ENCODE data around the gene RANBP1.
"Not testable (repeated sequence)": the region's sequence is repeated elsewhere in the genome, so short reads cannot be mapped to it uniquely, and the experiment has no call there.

RANBP1 gene

DNA sequence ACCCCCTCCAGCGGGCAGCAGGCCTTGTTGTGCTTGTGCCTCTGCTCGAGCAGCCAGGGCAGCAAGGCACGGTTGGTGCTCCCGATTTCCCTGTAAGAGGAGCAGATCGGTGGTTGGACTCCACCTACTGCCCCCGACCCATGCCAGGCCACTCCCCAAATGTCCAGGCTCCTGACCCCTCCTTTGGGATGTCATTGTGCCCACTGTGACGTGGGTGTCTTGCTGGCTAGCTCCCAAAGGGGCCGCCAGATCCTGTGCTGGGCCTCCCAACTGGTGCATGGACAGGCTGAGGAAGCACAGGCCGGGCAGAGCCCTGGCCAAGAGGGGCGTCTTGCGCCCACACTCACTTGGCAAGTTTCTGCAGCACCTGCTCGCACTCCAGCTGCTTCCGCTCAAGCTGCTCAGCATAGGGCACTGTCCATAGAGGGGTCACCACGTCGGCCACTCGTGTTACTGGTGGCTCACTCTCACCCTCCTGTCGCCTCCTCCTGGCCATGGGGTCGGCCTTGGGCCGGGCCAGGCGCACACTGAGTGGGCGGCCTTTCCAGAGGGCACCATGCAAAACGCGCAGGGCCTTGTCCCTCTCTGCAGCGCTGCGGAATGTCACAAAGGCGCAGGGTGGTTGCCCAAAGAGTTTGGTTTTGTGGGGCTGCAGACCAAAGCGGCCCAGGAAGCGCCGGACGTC, at the start of gene RANBP1:
Gene RANBP1 (plus strand): TSS at position 414 of the 685 bp plus-strand sequence. CDS start 81 bp downstream, at position 495.
- DNase-seq = no peak

DNA sequence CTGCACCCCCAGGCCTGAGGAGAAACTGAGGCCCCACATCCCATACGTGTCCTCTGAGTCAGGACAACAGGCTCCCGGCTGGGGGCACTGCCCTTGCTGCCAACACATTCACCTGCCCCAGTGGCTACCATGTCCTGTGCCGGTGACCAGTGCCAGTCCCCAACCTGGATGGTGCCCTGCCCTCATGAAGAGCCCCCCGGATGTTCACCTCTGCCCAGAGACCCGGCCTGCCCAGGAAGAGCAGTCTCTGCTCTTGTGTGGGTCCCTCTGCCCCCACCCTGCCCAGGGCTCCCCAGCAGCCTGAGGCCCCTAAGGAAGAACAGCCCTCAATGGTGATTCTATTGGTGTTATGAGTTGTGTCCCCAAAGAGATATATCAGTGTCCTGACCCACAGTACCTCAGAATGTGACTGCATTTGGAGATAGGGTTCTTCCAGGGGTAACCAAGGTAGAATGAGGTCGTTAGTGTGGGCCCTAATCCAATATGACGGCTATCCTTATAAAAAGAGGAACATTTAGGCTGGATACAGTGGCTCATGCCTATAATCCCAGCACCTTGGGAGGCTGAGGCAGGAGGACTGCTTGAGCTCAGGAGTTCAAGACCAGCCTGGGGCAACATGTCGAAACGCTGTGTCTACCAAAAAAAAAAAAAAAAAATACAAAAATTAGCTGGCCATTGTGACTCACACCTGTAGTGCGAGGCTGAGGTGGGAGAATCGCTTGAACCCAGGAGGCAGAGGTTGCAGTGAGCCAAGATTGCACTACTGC, 49.1 kb upstream of the RANBP1 start:
- no peak for DNase-seq

DNA sequence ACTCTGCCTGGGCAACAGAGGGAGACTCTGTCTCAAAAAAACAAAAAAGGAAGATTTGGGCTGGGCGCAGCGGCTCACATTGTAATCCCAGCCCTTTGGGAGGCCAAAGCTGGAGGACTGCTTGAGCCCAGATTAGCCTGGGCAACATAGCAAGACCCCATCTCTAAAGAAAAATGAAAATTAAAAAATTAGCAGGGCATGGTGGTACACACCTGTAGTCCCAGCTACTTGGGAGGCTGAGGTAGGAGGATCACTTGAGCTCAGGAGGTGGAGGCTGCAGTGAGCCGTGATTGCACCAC, 48.6 kb upstream of the RANBP1 start:
- not testable (repeated sequence) for DNase-seq

DNA sequence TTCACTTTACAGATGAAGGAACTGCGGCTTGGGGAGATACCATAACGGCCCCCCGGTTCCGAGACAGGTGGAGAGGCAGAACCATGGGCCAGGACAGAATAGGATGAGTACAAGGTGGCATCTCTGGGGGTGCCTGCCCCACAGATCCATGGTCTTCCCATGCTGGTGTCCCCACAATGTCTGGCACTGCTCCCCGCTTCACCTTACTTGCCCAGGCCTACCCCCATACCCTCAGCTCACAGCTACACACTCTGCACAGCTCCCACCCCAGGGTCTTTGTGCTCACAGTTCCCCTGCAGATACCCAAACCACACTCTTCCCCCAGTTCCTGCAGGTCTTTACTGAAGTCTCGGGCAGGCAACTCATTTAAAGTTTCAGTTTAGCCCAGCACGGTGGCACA, 47.3 kb upstream of the RANBP1 start:
- DNase-seq = no peak

DNA sequence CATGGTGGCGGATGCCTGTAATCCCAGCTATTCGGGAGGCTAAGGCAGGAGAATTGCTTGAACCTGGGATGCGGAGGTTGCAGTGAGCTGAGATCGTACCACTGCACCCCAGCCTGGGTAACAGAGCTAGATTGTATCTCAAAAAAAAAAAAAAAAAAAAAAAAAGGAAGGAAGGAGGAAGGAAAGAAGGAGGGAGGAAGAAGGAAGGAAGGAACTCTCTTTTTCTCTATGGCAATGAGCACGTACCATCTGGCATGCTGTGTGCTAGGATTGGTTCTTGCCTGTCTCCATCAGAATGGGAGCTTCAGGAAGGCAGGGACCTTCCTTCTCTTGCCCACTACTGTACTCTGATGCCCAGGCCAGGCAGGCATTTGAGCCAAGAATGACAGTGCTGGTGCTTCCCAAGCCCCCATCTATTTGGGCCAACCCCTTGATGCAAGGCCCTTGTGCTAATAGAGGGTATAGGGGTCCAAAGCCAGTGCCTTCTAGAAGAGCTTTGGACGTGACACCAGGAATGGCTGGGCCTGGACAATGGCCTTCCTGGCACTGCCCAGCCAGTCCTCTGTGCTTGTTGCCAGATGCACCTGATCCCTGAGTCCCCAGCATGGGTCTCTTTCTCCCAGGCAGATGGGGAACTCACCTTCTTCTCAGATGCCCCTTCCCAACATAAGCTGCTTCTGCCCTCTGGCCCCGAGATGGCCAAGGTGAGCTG, 46.4 kb upstream of the RANBP1 start:
- no peak for DNase-seq

DNA sequence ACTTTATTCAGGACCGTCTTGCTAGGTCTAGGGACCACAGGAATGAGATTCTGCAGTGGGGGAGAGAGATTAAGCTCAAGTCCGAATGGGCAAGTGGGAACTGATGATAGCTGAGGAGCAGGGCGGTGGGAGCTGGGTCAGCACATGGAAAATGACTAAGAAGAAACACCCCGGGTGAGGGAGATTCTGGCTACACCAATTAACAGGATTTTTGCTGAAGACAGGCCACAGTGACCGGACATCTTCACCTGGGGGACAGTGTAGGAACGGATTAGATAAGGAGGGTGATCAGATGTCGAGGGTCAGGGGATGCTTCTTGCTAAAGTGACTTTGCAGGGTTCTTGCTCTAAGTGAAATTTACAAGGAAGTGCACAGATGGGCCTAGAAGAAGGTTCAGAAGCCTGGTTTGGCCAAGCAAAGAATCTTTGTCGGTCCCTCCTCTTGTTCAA, 44.4 kb upstream of the RANBP1 start:
- no peak for DNase-seq

DNA sequence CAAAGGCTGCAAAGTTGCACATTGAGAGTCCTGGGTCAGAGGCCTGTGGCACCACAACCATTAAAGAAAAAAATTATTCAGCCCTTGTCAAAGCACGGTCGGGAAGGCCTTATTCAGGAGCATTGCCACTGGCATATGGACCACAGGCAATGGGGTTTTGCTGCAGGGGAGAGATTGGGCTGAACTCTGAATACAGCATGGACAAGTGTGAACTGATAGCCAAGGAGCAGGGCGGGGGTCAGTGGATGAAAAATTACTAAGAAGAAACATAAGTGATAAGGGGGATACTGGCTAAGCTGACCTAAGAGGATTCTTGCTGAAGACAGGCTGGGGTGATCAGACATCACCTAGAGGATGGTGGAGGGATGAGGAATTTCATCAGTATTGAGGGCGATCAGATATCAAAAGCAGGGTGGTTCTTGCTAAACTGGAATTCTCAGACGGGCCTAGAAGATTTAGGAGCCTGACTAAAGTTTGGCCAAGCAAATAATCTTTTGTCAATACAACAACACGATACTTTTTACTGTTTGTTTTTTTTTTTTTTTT, 39.2 kb upstream of the RANBP1 start:
- DNase-seq = no peak

DNA sequence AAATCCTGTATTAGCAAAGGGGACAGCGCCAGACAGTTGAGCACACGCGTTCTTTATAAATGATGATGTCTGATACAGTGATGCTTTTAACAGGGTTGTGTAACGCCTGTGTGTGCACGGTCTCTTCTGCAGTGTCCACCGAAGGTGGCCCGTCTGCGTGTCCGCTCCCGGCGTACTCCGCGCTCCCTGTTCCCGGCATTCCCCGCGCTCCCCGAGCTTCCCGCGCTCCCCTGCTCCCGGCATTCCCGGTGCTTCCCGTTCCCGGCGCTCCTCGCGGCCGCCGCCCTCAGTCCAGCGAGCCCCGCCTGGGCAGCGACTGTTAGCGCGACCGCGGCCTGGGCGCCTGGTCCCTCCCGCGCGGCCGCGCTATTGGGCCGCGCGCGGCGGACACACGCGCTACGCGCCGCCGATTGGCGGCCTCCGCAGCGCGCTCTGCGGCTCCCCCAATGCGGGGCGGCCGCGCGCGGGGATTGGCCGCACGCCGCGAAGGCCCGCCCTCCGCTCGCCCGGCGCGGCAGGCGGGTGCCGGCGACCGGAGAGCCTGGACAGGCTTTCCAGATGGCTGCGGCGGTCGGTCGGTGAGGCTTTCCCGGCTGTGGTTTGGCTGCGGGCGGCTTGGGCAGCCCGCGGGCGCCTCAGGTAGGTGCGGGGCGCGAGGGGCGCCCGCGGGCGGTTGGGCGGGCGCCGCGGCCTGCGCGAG, 36.0 kb upstream of the RANBP1 start, which contains the start of gene DGCR8:
Gene DGCR8 (plus strand): TSS at position 497 of the 700 bp plus-strand sequence. CDS start 5,723 bp downstream, outside the sequence.
- peak; percentile 69 for DNase-seq

DNA sequence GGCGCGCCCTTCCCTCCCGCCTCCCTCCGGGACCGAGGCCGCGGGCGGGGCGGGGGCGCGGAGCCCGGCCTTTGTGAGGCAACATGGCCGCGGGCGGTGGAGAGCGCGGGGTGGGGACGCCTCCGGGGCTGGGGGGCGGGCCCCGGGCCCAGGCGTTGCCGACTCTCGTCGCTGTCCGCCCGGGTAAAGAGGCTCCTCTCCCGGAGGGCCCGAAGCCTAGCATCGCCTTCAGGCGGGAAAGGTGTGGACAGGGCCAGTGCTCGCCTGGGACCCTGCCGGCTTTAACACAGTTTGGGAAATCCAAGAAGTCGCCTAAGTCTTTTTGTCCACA, 35.5 kb upstream of the RANBP1 start:
- DNase-seq = no peak

DNA sequence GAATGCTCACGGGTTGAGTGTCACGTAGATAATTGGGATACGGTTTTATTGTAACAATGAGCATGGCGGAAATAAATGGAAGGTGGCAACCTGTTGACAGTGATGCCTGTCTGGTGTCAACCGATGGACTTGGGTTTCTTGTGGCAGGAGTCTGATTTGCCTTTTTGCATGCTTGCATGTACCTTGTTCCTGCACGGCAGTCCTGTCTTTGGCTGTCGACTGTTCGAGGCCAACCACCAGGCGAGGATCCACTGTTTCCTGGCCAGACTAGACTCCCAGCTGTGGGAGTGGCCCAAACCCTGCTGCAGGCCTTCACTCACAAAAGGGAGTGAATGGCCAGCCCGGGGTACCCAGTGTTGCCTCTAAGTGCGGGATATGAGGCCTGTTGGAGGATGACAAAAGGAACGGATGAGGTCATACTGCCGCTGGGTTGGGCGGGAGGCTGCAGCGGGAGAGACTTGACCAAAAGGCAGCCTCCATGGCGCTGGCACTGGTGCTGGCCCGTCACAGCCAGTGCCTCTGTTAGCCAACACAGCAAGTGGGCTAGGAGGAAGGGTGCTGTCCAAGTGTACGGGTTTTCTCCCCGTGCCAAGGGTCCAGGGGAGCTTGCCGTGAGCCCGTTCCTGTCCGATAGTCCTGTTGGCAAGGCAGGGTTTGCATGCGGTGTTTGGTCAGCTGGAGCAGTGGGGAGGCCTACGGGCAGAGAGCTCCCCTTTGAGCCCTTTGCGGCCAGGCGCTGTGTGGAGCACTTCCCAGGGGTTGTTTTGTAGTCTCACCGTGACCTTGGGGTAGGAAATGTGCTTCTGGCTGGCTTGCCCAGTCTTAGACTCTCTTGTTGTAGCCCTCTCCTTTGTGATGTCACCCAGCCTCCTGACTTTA, 34.9 kb upstream of the RANBP1 start:
- no peak for DNase-seq

DNA sequence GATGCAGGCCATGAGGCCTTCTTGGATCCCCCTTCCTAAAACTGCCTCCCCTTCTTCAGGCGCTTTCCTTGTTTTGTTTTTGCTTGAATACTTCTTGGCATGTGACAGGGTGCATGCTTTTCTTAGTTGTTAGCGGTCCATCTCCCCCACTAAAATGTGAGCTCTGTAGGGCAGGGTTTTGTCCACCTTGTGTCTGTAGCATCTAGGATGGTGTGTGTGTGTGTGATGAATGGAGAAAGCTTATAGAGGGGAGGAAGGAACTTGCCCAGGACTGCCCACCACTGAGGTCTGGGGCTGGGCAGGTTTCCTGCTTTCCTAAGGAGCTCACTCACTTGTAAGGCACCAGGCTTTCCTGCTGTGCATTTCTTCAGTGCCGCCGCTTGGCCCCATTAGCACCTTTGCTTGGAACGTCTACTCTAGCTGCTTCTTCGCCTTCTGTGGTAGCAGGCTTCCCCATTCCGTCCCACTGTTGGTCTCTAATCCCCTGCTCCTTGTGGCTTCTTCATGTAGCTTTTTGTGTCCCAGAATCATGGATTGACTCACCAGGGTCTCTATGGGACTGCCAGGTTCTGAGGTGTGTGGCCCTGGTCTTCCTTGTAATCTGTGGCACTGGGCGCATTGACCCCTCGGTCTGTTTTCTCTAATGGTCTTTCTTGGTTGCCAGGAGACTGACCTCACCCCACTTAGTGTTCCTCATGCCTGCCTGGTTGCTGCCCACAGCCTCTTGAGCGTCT, 32.6 kb upstream of the RANBP1 start:
- DNase-seq = no peak

DNA sequence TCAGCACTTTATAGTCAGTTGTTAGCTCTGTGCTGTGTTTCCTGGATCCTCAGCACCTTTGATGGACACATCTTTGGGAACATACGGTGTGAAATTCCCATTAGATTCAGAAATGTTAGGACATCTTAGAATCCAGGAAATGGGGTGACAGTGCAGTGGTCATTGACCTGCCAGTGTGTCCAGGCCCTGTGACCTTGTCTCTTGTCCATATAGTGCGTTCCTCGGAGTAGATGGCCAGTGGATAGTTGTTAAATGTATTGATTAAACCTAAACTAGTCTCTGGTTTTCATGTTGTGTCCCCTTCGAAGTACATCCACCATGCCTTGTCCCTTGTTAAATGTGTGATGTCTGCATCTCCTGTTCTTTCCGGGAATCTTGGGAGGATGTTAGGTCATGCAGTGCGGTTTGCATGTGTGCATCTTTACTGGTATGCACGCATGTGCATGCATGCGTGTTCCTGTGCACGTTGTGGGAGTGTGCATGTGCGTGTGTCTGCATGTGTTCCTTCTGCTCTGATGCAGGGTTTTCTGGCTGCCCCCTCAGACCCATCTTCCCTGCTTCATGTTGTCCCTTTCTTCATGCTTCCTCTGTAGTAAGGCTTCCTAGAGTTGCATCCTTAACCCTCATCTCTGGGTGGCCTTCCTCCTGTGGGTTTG, 31.9 kb upstream of the RANBP1 start:
- DNase-seq = no peak

DNA sequence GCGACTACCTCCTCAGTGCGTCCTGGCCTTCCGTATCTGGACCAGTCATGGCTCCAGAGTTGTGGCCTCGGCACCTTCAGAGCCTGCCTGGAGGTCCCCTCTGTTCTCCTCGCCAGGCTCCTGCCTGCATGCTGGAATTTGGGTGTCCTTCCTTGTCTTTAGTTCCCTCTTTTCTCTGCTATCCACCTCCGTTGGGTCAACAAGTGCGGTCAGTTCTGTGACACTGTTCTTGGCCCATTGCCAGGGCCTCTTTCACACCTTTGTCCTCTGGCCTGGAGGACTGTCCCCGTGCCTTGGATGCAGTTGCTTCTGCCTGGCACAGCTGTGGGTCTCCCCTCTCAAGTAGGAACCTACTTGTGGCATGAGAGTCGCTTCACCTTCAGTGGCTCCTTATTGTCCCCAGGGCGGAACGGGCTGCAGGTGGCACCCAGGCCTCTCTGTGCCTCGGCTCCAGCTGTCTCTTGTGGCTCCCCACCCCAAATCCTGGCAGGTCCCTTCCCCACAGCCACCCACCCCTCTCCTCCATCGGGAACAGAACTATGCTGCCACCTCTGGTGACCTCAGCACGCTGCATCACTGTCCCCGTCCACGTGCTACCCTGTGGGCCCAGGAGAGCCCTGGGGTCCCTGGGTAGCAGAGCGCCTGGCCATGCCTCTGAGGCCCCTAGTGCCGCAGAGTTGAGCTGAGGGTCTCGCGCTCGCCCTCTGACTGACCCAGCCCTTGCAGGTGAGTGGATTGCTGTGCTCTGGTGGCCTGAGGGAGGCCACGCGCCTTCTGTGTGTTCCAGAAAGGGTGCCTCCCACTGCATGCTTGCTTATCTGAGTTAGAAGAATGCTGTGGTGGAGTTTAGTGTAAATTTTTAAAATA, 31.1 kb upstream of the RANBP1 start:
- no peak for DNase-seq

DNA sequence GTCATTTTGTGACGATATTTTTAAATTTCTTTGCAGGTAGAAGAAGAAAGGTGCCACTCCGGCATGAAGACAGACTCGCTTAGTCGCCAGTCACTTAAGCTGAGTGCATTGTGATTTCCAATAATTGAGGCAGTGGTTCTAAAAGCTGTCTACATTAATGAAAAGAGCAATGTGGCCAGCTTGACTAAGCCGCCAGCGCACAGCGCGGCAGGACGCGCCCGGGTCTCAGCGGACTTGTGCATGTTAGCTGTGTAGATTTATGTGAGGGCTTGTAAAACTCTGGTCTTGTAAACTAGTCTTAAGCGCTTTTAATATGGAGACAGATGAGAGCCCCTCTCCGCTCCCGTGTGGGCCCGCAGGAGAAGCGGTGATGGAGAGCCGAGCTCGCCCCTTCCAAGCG, 30.3 kb upstream of the RANBP1 start:
- DNase-seq = no peak

DNA sequence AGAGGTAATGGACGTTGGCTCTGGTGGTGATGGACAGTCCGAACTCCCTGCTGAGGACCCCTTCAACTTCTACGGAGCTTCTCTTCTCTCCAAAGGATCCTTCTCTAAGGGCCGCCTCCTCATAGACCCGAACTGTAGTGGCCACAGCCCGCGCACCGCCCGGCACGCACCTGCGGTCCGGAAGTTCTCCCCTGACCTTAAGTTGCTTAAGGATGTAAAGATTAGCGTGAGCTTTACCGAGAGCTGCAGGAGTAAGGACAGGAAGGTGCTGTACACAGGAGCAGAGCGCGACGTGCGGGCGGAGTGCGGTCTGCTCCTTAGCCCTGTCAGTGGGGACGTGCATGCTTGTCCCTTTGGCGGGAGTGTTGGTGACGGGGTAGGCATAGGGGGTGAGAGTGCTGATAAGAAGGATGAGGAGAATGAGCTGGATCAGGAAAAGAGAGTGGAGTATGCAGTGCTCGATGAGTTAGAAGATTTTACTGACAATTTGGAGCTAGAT, 29.8 kb upstream of the RANBP1 start:
- DNase-seq = no peak

DNA sequence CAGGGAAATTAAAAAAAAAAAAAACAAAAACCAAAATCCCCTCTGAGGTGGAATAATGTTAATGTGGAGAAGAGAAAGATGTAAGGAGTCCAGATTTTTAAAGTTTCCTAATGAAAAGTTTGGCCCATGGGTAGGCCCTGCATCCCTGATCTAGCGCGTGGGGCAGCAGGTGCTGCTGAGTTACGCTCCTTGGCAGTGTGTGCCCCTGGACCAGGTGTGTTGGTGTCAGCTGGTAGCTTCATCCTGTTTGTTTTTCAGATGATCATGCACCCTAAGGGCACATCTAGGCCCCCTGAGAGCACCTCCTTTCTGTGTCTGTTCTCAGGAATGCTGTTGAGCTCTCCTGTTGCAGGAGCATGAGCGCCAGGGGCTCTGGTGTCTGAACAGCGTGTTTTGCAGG, 29.1 kb upstream of the RANBP1 start:
- DNase-seq = no peak

DNA sequence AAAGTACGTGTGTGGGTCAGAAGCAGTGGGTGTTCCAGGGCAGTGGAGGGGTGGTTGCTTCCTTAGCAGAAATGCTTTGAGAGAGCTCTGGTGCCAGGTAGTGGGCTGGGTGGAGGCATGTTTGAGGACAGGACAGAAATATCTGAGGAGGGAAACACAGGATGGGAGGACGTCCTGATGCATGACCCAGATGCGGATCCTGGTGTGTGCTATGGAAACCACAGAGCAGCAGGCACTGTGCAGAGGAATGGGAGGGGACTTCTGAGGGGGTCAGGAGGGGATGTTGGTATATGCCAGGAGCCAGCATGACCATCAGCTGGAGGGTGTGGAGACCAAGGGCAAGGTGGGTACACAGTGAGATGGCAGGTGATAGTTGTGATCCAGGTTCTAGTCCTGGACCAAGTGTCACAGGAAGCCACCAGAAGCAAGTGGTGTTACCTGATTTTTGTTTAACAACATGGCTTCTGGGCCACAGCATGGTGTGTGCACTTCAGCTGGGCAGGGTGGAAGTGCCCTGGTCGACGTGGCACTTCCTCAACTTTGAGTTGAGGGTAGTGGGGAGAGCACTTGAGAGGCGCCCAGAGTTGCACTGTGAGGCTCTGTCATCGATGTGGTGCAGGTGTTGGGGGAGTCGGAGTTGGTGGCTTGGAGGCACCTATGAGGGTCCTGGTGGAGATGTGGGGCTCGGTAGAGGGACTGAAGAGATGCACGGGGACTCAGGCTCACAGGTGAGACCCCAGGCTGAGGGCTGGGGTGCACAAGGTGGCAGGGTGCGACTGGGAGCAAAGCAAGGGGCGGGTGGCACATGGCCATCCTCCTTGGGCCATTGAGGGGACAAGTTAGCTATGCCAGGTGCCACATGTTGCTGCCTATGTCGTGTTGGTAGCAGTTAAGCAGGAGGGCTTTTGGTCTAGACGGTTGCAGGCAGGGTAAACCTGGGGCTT, 28.3 kb upstream of the RANBP1 start:
- no peak for DNase-seq

DNA sequence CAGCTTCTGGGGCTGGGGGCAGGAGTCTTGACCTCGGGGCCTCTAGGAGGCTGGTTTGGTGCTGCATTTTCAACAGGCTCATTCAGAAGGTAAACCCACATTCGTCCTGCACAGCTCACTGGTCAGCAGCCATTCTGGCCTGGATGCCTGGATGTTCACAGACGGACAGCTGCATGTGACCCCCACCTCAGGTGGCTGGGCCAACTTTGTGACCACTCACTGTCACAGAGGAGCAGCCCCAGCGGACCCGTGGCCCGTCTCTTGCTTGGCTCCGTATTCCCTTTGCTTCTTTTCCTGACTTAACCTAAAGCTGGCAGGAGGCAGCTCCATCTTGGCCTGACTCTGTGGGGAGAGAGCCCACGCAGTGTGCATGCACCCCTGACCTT, 27.6 kb upstream of the RANBP1 start:
- DNase-seq = no peak

All from NCI-H526 treated with DMSO at 0.1 percent for 48 hours (cell line).